Gastroesophageal sphincter (tissue), 3 donors: Measurements from ENCODE around the gene RPTN.

Source experiments
- CTCF ChIP-seq, 4 experiments: fragments of 200-600 bp in 2 of 4; fragments of 450-650 bp in 2 of 4; sonication (generic) in 1 of 4; IDR thresholded peaks; one replicate each; pipeline ENCODE4 v1.5.1; 2017 to 2019; ENCODE audit warnings: antibody characterized with exemption in 4 of 4, mild to moderate bottlenecking in 2 of 4, moderate library complexity in 2 of 4
- EP300 ChIP-seq: sonication (generic); formaldehyde crosslinking; IDR thresholded peaks from one replicate; pipeline ENCODE4 v1.6.1; 2017; ENCODE audit warnings: antibody characterized with exemption, mild to moderate bottlenecking

GRCh38 chr1:152153996-152154395 is 5.0 kb downstream of the RPTN start:
- no peak for TF ChIP-seq EP300
- TF ChIP-seq CTCF (IDR thresholded peaks at IDR 0.05), result no peak
